PC-9 (cell line): ENCODE results near the gene DNASE1L3. TPM values are rescaled to one million over a fixed set of nuclear protein-coding genes. Genes with fewer than 3 reads are reported as not detected.

Source experiments
- BruUV-seq: library from RNA; stranded (reverse); fragments of 400-500 nt; replicated peaks from 2 replicates; lab custom pipeline; 2021; lab: Mats Ljungman, UMichigan
- CTCF ChIA-PET: fragments of 300-600 bp; sonication (Branson Sonifier 250); formaldehyde crosslinking; loops from one replicate; lab custom pipeline; 2022; ENCODE audit warnings: antibody characterized with exemption; lab: Charles Lee
- POLR2A ChIA-PET: fragments of 300-600 bp; sonication (Branson Sonifier 250); formaldehyde crosslinking; loops from one replicate; lab custom pipeline; 2022; ENCODE audit warnings: antibody characterized with exemption; ENCODE audit not compliant: unreplicated experiment; lab: Charles Lee
- DNase-seq, 2 experiments: peaks; one replicate each; pipeline versions ENCODE4 v3.0.0 to v3.0.0-alpha.2; 2015 to 2022; ENCODE audit warnings: mixed read lengths in 1 of 2
- H2AFZ ChIP-seq: fragments of 200-600 bp; sonication (generic); 2 replicates; pipeline ENCODE4 v1.8.1; 2017; ENCODE audit warnings: antibody characterized with exemption
- H3F3A ChIP-seq: fragments of 200-600 bp; sonication (generic); 2 replicates; pipeline ENCODE4 v1.8.1; 2017; ENCODE audit warnings: antibody characterized with exemption, mild to moderate bottlenecking, low read depth; ENCODE audit not compliant: insufficient read depth
- H3K27ac ChIP-seq: fragments of 200-600 bp; sonication (generic); 2 replicates; pipeline ENCODE4 v1.6.1; 2016; ENCODE audit warnings: mixed run types
- H3K27me3 ChIP-seq: fragments of 200-600 bp; sonication (generic); 2 replicates; pipeline ENCODE4 v1.6.1; 2016; ENCODE audit warnings: low read depth, mixed run types; ENCODE audit not compliant: insufficient read depth
- H3K36me3 ChIP-seq: fragments of 200-600 bp; sonication (generic); 2 replicates; pipeline ENCODE4 v1.6.1; 2016; ENCODE audit warnings: low read depth, mixed run types
- H3K4me1 ChIP-seq: fragments of 200-600 bp; sonication (generic); replicated peaks from 2 replicates; pipeline ENCODE4 v1.6.1; 2016; ENCODE audit warnings: mixed run types; ENCODE audit not compliant: insufficient read depth
- H3K4me2 ChIP-seq: fragments of 200-600 bp; sonication (generic); 2 replicates; pipeline ENCODE4 v1.6.1; 2017; ENCODE audit warnings: mixed run types
- H3K4me3 ChIP-seq: fragments of 200-600 bp; sonication (generic); 2 replicates; pipeline ENCODE4 v1.6.1; 2016; ENCODE audit warnings: mixed run types
- H3K79me2 ChIP-seq: fragments of 200-600 bp; sonication (generic); 2 replicates; pipeline ENCODE4 v1.6.1; 2017; ENCODE audit warnings: low read depth, mixed run types
- H3K9me2 ChIP-seq: fragments of 200-600 bp; sonication (generic); 2 replicates; pipeline ENCODE4 v1.8.1; 2017; ENCODE audit warnings: mild to moderate bottlenecking; ENCODE audit not compliant: insufficient read depth
- H3K9me3 ChIP-seq: fragments of 200-600 bp; sonication (generic); 2 replicates; pipeline ENCODE4 v1.8.1; 2016; ENCODE audit warnings: low read depth; ENCODE audit not compliant: insufficient read depth
- H4K20me1 ChIP-seq: fragments of 200-600 bp; sonication (generic); 2 replicates; pipeline ENCODE4 v1.8.1; 2017; ENCODE audit not compliant: insufficient read depth
- EZH2 ChIP-seq: fragments of 200-600 bp; sonication (generic); IDR thresholded peaks from 2 replicates; pipeline ENCODE4 v1.8.0; 2017; ENCODE audit warnings: antibody characterized with exemption, low read depth
- intact Hi-C: fragments of 100-400 bp; cut with micrococcal nuclease; formaldehyde crosslinking; loops from one replicate; pipeline ENCODE4 v1.10.0; 2022; ENCODE audit not compliant: unreplicated experiment
- total RNA-seq: library from RNA; stranded (reverse); gene quantifications from 2 replicates; pipeline ENCODE4 v1.2.3, GENCODE V29; 2021
- TF ChIP-seq, protein P1 (sequence below): fragments of 200-600 bp; sonication (generic); conservative IDR thresholded peaks from 2 replicates; pipeline ENCODE4 v1.6.1; 2017; ENCODE audit warnings: mixed run types, antibody characterized with exemption, mild to moderate bottlenecking, moderate library complexity

DNASE1L3 gene
- total RNA-seq, 1 experiment from 2014 or later, result not detected

DNA sequence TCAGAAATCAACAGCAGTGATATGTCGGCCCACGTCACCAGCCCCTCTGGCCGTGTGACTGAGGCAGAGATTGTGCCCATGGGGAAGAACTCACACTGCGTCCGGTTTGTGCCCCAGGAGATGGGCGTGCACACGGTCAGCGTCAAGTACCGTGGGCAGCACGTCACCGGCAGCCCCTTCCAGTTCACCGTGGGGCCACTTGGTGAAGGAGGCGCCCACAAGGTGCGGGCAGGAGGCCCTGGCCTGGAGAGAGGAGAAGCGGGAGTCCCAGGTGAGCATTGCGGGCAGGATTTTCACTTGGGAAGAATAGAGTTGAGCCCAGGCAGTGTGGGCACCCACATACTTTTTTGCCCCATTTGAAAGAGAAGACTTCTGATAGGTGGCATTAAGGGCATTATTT is 57.4 kb downstream of the DNASE1L3 start:
- intact Hi-C loops, result no loop called here
- no peak overlapping the region for H3K4me2 ChIP-seq
- no TSS peak for BruUV-seq
- H3K27ac ChIP-seq, result no peak overlapping the region
- H3K9me3 ChIP-seq, result no peaks in the 10 kb centered on the region
- no peaks in the 10 kb centered on the region for H3K79me2 ChIP-seq
- no peaks in the 10 kb centered on the region for H3K27me3 ChIP-seq
- peaks cover 4% of the 10 kb centered on the region; the same call in 1 of the 2 replicates for H4K20me1 ChIP-seq
- ChIA-PET POLR2A (no interaction called here), CTCF (no interaction called here)
- DNase-seq, result no peak
- no peak overlapping the region for H2AFZ ChIP-seq
- no peak for TF ChIP-seq EZH2
- TF ChIP-seq, protein P1, sequence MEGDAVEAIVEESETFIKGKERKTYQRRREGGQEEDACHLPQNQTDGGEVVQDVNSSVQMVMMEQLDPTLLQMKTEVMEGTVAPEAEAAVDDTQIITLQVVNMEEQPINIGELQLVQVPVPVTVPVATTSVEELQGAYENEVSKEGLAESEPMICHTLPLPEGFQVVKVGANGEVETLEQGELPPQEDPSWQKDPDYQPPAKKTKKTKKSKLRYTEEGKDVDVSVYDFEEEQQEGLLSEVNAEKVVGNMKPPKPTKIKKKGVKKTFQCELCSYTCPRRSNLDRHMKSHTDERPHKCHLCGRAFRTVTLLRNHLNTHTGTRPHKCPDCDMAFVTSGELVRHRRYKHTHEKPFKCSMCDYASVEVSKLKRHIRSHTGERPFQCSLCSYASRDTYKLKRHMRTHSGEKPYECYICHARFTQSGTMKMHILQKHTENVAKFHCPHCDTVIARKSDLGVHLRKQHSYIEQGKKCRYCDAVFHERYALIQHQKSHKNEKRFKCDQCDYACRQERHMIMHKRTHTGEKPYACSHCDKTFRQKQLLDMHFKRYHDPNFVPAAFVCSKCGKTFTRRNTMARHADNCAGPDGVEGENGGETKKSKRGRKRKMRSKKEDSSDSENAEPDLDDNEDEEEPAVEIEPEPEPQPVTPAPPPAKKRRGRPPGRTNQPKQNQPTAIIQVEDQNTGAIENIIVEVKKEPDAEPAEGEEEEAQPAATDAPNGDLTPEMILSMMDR, result no peak
- H3F3A ChIP-seq, result peaks cover 43% of the 10 kb centered on the region; the same call in 1 of the 2 replicates
- no peaks in the 10 kb centered on the region for H3K4me1 ChIP-seq
- peaks cover 47% of the 10 kb centered on the region for H3K36me3 ChIP-seq
- no peaks in the 10 kb centered on the region for H3K9me2 ChIP-seq
- no peak overlapping the region for H3K4me3 ChIP-seq

DNA sequence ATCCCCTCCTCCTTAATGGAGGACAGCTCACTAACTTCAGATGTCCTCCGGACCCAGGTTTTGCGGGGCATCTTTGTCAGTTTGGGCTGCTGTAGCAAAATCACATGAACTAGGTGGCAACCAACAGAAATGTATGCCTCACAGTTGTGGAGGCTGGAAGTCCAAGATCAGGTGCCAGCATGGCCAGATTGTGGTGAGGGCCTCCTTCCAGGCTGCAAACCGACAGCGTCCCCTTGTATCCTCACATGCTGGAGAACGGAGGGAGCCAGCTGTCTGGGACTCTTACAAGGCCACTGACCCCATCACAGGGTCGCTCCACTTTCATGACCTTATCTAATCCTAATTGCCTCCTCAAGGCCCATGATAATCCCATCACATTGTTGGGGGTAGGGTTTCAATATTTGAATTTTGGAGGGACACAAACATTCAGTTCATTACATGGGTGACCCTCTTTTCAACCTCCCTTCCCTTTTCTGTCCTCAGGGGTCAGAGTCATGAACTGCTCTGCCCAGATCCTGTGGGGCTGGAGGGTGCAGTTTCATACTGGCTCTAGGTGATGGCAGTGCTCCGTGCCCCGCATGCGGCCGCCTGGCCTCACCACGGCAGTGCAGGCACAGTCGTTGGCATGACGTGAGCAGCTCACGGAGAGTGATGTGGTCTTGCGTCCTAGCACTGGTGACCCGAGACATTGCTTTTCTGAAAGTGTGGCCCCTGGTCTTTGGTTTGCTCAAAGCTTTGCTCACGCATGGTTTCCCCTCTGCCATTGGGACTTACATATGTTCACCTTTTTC is 58.4 kb downstream of the DNASE1L3 start:
- intact Hi-C loops, result no loop called here
- no TSS peak for BruUV-seq
- H3K9me3 ChIP-seq, result no peaks in the 10 kb centered on the region
- no peaks in the 10 kb centered on the region for H3K9me2 ChIP-seq
- peaks cover 53% of the 10 kb centered on the region; the same call in 1 of the 2 replicates for H3F3A ChIP-seq
- POLR2A ChIA-PET, result no interaction called here
- no peaks in the 10 kb centered on the region for H3K27me3 ChIP-seq
- no peak for DNase-seq
- no peak overlapping the region for H3K27ac ChIP-seq
- CTCF ChIA-PET, result no interaction called here
- H4K20me1 ChIP-seq, result peaks cover 4% of the 10 kb centered on the region; the same call in 1 of the 2 replicates
- no peak for TF ChIP-seq EZH2
- TF ChIP-seq, protein P1, result no peak
- H3K36me3 ChIP-seq, result peaks cover 56% of the 10 kb centered on the region
- H2AFZ ChIP-seq, result no peak overlapping the region
- no peaks in the 10 kb centered on the region for H3K79me2 ChIP-seq
- no peak overlapping the region for H3K4me3 ChIP-seq
- no peaks in the 10 kb centered on the region for H3K4me1 ChIP-seq
- H3K4me2 ChIP-seq, result no peak overlapping the region

DNA sequence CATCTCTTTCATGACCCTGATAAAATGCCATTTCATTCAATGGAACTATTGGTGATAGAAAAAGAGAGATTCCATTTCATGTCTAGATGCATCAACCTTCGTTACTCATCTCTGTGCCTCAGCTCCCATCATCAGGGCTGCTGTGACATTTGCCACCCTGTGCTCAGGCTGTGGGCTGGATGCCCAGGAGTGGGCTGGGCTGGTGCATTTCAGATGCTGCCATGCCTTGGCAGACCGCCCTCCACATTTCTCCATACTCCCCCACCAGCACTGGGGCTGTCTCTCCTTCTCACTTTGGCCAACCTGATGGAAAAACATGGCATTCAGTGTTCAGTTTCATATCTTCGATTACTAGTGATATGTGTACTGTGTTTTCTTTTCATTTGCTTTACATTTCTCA is 59.1 kb downstream of the DNASE1L3 start:
- Histone ChIP-seq H2AFZ (no peak overlapping the region), H3K4me2 (no peak overlapping the region), H3K9me3 (no peaks in the 10 kb centered on the region), H3K27ac (no peak overlapping the region), H4K20me1 (peaks cover 4% of the 10 kb centered on the region; the same call in 1 of the 2 replicates), H3F3A (peaks cover 55% of the 10 kb centered on the region; the same call in 1 of the 2 replicates), H3K27me3 (no peaks in the 10 kb centered on the region), H3K9me2 (no peaks in the 10 kb centered on the region), H3K4me1 (no peaks in the 10 kb centered on the region), H3K4me3 (no peak overlapping the region), H3K36me3 (peaks cover 59% of the 10 kb centered on the region), H3K79me2 (no peaks in the 10 kb centered on the region)
- BruUV-seq, result no TSS peak
- DNase-seq, result no peak
- ChIA-PET CTCF (no interaction called here), POLR2A (no interaction called here)
- TF ChIP-seq, protein P1, result no peak
- TF ChIP-seq EZH2, result no peak
- intact Hi-C loops, result no loop called here
